Measurements from ENCODE around the gene TEKT5. TPM values are rescaled to one million over a fixed set of nuclear protein-coding genes. Genes with fewer than 3 reads are reported as not detected.

Gene TEKT5
- total RNA-seq, 1 experiment from 2014 or later, result not detected

DNA sequence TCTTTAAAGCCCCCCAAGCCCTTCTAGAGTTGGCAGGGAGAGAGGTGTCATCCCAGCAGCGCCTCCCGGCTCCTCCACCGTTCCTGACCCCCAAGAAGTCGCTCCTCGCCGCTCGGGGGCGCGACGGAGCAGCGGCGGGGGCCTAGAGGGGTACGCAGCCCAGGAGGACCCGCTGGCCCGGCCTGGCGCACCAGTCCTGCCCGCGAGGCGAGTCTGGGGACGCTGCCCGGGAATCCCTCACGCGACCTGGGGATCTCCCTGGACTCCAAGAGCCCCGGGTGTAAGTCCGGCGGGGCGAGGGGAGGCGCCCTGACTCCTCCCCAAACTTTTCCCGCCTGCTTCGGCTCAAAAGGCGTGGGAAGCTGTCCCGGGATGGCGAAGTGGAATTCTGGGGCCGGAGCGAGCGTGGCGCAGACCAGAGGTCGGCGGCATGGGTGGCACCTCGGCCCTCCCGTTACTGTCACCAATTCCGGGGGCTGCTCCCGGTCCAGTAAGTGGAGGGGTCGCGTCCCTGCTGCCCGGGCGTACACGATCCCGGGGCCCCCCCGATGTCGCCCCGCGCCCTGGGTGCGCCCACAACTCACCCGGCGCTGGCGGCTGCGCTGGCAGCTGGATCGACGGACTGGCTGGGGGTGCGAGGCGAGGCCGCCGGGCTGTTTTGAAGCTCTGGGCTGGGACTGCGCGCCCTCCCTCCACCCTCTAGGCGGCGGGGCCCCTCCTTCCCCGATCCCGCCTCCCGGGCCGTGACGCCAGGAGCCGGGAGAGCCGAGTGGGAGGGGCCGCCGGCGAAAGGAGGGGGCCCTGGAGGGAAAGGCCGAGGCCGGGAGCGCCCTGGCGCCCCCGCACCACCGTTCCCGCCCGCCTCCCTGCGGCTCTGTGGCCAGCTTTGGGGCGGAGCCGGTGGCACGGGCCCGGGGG, 114.5 kb downstream of the TEKT5 start, which contains the start of gene EMP2:
Gene EMP2 (minus strand): TSS at position 634 of the 918 bp plus-strand sequence. CDS start 32,981 bp downstream, outside the sequence.
- DNase-seq (ENCODE audit: low spot score), result peak; percentile 67

- DNase-seq (ENCODE audit: low spot score), result no peak
Observed at GRCh38 chr16:10579575-10579964, 115.2 kb downstream of the TEKT5 start.

GRCh38 chr16:10578474-10579316, 116.0 kb downstream of the TEKT5 start:
- DNase-seq (ENCODE audit: low spot score), result peak; percentile 28

Other genes with a start within 250 kb of the TEKT5 start
- 9.7 and 9.9 TPM in 2 replicates for gene EMP2, start 114.3 kb downstream of the TEKT5 start, total RNA-seq (2014; rRNA removed; shearing (Covaris generic))
- 40.1 and 51.7 TPM in 2 replicates for gene NUBP1, start 48.9 kb upstream of the TEKT5 start, total RNA-seq (2014; rRNA removed; shearing (Covaris generic))
- gene TVP23A, start 123.9 kb upstream of the TEKT5 start, total RNA-seq (2014; rRNA removed; shearing (Covaris generic)), result not detected in 2 replicates
- 0.19 and 0.72 TPM in 2 replicates for gene CIITA, start 182.3 kb upstream of the TEKT5 start, total RNA-seq (2014; rRNA removed; shearing (Covaris generic))
- 39.9 and 42.0 TPM in 2 replicates for gene DEXI, start 247.5 kb upstream of the TEKT5 start, total RNA-seq (2014; rRNA removed; shearing (Covaris generic))
- gene CLEC16A, start 249.6 kb upstream of the TEKT5 start, total RNA-seq (2014; rRNA removed; shearing (Covaris generic)), result 4.5 and 7.2 TPM in 2 replicates